Measurements from ENCODE around the gene NME2.
"Not testable (repeated sequence)": the region's sequence is repeated elsewhere in the genome, so short reads cannot be mapped to it uniquely, and the experiment has no call there.

The NME2 gene

GRCh38 chr17:51152766-51153209, 13.4 kb upstream of the NME2 start:
- no peak for DNase-seq (ENCODE audit: low read depth in 2 of 2)

GRCh38 chr17:51153210-51154072, 12.8 kb upstream of the NME2 start, which contains the start of gene NME1:
TSS of gene NME1 (plus strand) at chr17:51153559. CDS start at chr17:51155655, 2,096 bp downstream.
- peak; percentile 93 to 95 for DNase-seq (ENCODE audit: low read depth in 2 of 2)

GRCh38 chr17:51154176-51154575, 12.0 kb upstream of the NME2 start:
- no peak for DNase-seq (ENCODE audit: low read depth in 2 of 2)

GRCh38 chr17:51155416-51155815, 10.8 kb upstream of the NME2 start:
- DNase-seq (ENCODE audit: low read depth in 2 of 2) = no peak

- DNase-seq (ENCODE audit: low read depth in 2 of 2) = no peak
Observed at GRCh38 chr17:51159604-51160003, 6.6 kb upstream of the NME2 start.

- no peak for DNase-seq (ENCODE audit: low read depth in 2 of 2)
Observed at GRCh38 chr17:51161541-51161940, 4.7 kb upstream of the NME2 start.

GRCh38 chr17:51164911-51165679, 1.1 kb upstream of the NME2 start:
- DNase-seq (ENCODE audit: low read depth in 2 of 2) = no peak

GRCh38 chr17:51165680-51166197, 472 bp upstream of the NME2 start:
- peak in 1 of 2 donors; percentile 11 for DNase-seq (ENCODE audit: low read depth in 2 of 2)

- DNase-seq (ENCODE audit: low read depth in 2 of 2) = peak; percentile 45 to 55
Observed at GRCh38 chr17:51166987-51167931, 1.0 kb downstream of the NME2 start.

- DNase-seq (ENCODE audit: low read depth in 2 of 2) = no peak
Observed at GRCh38 chr17:51169340-51169739, 3.1 kb downstream of the NME2 start.

- DNase-seq (ENCODE audit: low read depth in 2 of 2) = no peak
Observed at GRCh38 chr17:51170736-51171135, 4.5 kb downstream of the NME2 start.

- DNase-seq (ENCODE audit: low read depth in 2 of 2) = not testable (repeated sequence)
Observed at GRCh38 chr17:51172030-51172429, 5.8 kb downstream of the NME2 start.

- no peak for DNase-seq (ENCODE audit: low read depth in 2 of 2)
Observed at GRCh38 chr17:51180486-51180885, 14.3 kb downstream of the NME2 start.

- DNase-seq (ENCODE audit: low read depth in 2 of 2) = no peak
Observed at GRCh38 chr17:51184124-51184523, 17.9 kb downstream of the NME2 start.

GRCh38 chr17:51185763-51186332, 19.6 kb downstream of the NME2 start:
- no peak for DNase-seq (ENCODE audit: low read depth in 2 of 2)

- no peak for DNase-seq (ENCODE audit: low read depth in 2 of 2)
Observed at GRCh38 chr17:51188271-51188833, 22.1 kb downstream of the NME2 start.

- no peak for DNase-seq (ENCODE audit: low read depth in 2 of 2)
Observed at GRCh38 chr17:51189162-51189561, 23.0 kb downstream of the NME2 start.

GRCh38 chr17:51189628-51190027, 23.4 kb downstream of the NME2 start:
- DNase-seq (ENCODE audit: low read depth in 2 of 2) = no peak

GRCh38 chr17:51191895-51192294, 25.7 kb downstream of the NME2 start:
- DNase-seq (ENCODE audit: low read depth in 2 of 2) = no peak

- no peak for DNase-seq (ENCODE audit: low read depth in 2 of 2)
Observed at GRCh38 chr17:51197754-51198153, 31.5 kb downstream of the NME2 start.

- DNase-seq (ENCODE audit: low read depth in 2 of 2) = no peak
Observed at GRCh38 chr17:51200295-51200694, 34.1 kb downstream of the NME2 start.
